GM23248 (cell line): ENCODE measurements around the gene UVRAG. TPM values are rescaled to one million over a fixed set of nuclear protein-coding genes. Genes with fewer than 3 reads are reported as not detected.

ENCODE experiments used
- DNase-seq: peaks from one replicate; pipeline ENCODE4 v3.0.0-alpha.2; 2015
- H2AFZ ChIP-seq: fragments of 200-600 bp; sonication (generic); 2 replicates; pipeline ENCODE4 v1.6.1; 2016; ENCODE audit warnings: antibody characterized with exemption
- H3F3A ChIP-seq: fragments of 200-600 bp; sonication (generic); 2 replicates; pipeline ENCODE4 v1.6.1; 2016; ENCODE audit warnings: mild to moderate bottlenecking, antibody characterized with exemption, mixed run types; ENCODE audit not compliant: insufficient read depth
- H3K27ac ChIP-seq: fragments of 200-600 bp; sonication (generic); 2 replicates; pipeline ENCODE4 v1.5.1; 2016; ENCODE audit warnings: mild to moderate bottlenecking
- H3K27me3 ChIP-seq: fragments of 200-600 bp; sonication (generic); replicated peaks from 2 replicates; pipeline ENCODE4 v1.6.1; 2016; ENCODE audit warnings: mild to moderate bottlenecking; ENCODE audit not compliant: insufficient read depth
- H3K36me3 ChIP-seq: fragments of 200-600 bp; sonication (generic); 2 replicates; pipeline ENCODE4 v1.6.1; 2016; ENCODE audit warnings: low read depth, mild to moderate bottlenecking
- H3K4me1 ChIP-seq: fragments of 200-600 bp; sonication (generic); 2 replicates; pipeline ENCODE4 v1.6.1; 2016; ENCODE audit warnings: mild to moderate bottlenecking; ENCODE audit not compliant: insufficient read depth
- H3K4me2 ChIP-seq: fragments of 200-600 bp; sonication (generic); one replicate; pipeline ENCODE4 v1.6.1; 2016; ENCODE audit warnings: mild to moderate bottlenecking; ENCODE audit not compliant: unreplicated experiment
- H3K4me3 ChIP-seq: fragments of 200-600 bp; sonication (generic); 2 replicates; pipeline ENCODE4 v1.5.1; 2016; ENCODE audit warnings: mild to moderate bottlenecking
- H3K79me2 ChIP-seq: fragments of 200-600 bp; sonication (generic); 2 replicates; pipeline ENCODE4 v1.6.1; 2016; ENCODE audit warnings: mild to moderate bottlenecking; ENCODE audit not compliant: insufficient read depth
- H3K9ac ChIP-seq: fragments of 200-600 bp; sonication (generic); 2 replicates; pipeline ENCODE4 v1.6.1; 2016; ENCODE audit warnings: mild to moderate bottlenecking
- H3K9me2 ChIP-seq: fragments of 200-600 bp; sonication (generic); 2 replicates; pipeline ENCODE4 v1.6.1; 2016; ENCODE audit warnings: mixed run types, mild to moderate bottlenecking, moderate library complexity; ENCODE audit not compliant: insufficient read depth
- H3K9me3 ChIP-seq: fragments of 200-600 bp; sonication (generic); one replicate; pipeline ENCODE4 v1.6.1; 2017; ENCODE audit warnings: low read depth
- H4K20me1 ChIP-seq: fragments of 200-600 bp; sonication (generic); 2 replicates; pipeline ENCODE4 v1.6.0; 2016; ENCODE audit not compliant: insufficient read depth
- EZH2 ChIP-seq: fragments of 200-600 bp; sonication (generic); IDR thresholded peaks from 2 replicates; pipeline ENCODE4 v1.6.1; 2018; ENCODE audit warnings: antibody characterized with exemption, mild to moderate bottlenecking; ENCODE audit not compliant: insufficient read depth, poor library complexity, severe bottlenecking
- EZH2phosphoT487 ChIP-seq: fragments of 200-600 bp; sonication (generic); IDR thresholded peaks from 2 replicates; pipeline ENCODE4 v1.6.1; 2018; ENCODE audit warnings: antibody characterized with exemption, moderate library complexity, mild to moderate bottlenecking, low read depth; ENCODE audit not compliant: insufficient read depth
- WGBS, 2 experiments: methylation state at CpG; one replicate each; pipeline ENCODE4 v1.1.6; 2015 to 2017; ENCODE audit warnings: low lambda C conversion rate in 2 of 2, low coverage in 1 of 2; ENCODE audit errors: missing lambda C conversion rate in 2 of 2; 5-methylcytosine and 5-hydroxymethylcytosine counted together
- in situ Hi-C: fragments of 300-500 bp; cut with MboI; formaldehyde crosslinking; loops from 2 replicates; pipeline ENCODE4 v1.15.0; 2020
- polyA plus RNA-seq: library from polyadenylated mRNA; unstranded; fragments of >200 nt; fragmentation: Nextera tagmentation; extraction: Ambion mirVana; gene quantifications from 2 replicates; pipeline ENCODE4 v1.2.1, GENCODE V29; 2016
- total RNA-seq: library from RNA; depleted of rRNA; stranded (reverse); fragments of >200 nt; shearing (Covaris generic); gene quantifications from 2 replicates; pipeline ENCODE4 v1.2.3, GENCODE V29; 2014

Gene UVRAG
- total and polyA plus RNA-seq, 2 experiments from 2014 or later, result 9.9 to 11.0 TPM

GRCh38 chr11:76148941-76149613, 334.1 kb downstream of the UVRAG start:
- 86 to 87% methylated on average over 17 of the region's 17 CpGs for WGBS, 2 experiments
- DNase-seq, result no peak
- Histone ChIP-seq H2AFZ (no peak overlapping the region), H3K4me1 (peaks cover 10% of the 10 kb centered on the region), H3K27me3 (no peaks in the 10 kb centered on the region), H3K4me2 (no peak overlapping the region), H3K9me2 (no peaks in the 10 kb centered on the region), H3K4me3 (no peak overlapping the region), H3K27ac (no peak overlapping the region), H3F3A (peaks cover 4% of the 10 kb centered on the region; the same call in 1 of the 2 replicates), H3K9me3 (no peaks in the 10 kb centered on the region), H4K20me1 (no peaks in the 10 kb centered on the region), H3K79me2 (no peaks in the 10 kb centered on the region), H3K36me3 (no peaks in the 10 kb centered on the region), H3K9ac (no peak overlapping the region)
- TF ChIP-seq EZH2, result no peak
- TF ChIP-seq EZH2phosphoT487, result no peak
- in situ Hi-C loops, result loop anchor here (10.0 kb wide), 1 partner anchor 244 kb away; no protein-coding TSS in a partner anchor

- no peak overlapping the region for H3K4me2 ChIP-seq
- 92 to 94% methylated on average over 6 of the region's 6 CpGs for WGBS, 2 experiments
- in situ Hi-C loops, result loop anchor here (10.0 kb wide), 1 partner anchor 245 kb away; no protein-coding TSS in a partner anchor
- no peaks in the 10 kb centered on the region for H3K79me2 ChIP-seq
- no peak overlapping the region for H3K27ac ChIP-seq
- peaks cover 4% of the 10 kb centered on the region; the same call in 1 of the 2 replicates for H3F3A ChIP-seq
- H3K9me3 ChIP-seq, result no peaks in the 10 kb centered on the region
- H3K4me1 ChIP-seq, result peaks cover 10% of the 10 kb centered on the region
- no peaks in the 10 kb centered on the region for H3K36me3 ChIP-seq
- H3K27me3 ChIP-seq, result no peaks in the 10 kb centered on the region
- H3K9me2 ChIP-seq, result no peaks in the 10 kb centered on the region
- DNase-seq, result no peak
- TF ChIP-seq EZH2phosphoT487, result no peak
- no peak overlapping the region for H3K9ac ChIP-seq
- no peaks in the 10 kb centered on the region for H4K20me1 ChIP-seq
- no peak overlapping the region for H3K4me3 ChIP-seq
- H2AFZ ChIP-seq, result no peak overlapping the region
Measured at GRCh38 chr11:76149713-76150112, 334.7 kb downstream of the UVRAG start.

GRCh38 chr11:76150141-76150540, 335.1 kb downstream of the UVRAG start:
- H3K36me3 ChIP-seq, result no peaks in the 10 kb centered on the region
- no peaks in the 10 kb centered on the region for H3K9me3 ChIP-seq
- no peaks in the 10 kb centered on the region for H3K9me2 ChIP-seq
- H3K79me2 ChIP-seq, result no peaks in the 10 kb centered on the region
- 85 to 91% methylated on average over 4 of the region's 4 CpGs for WGBS, 2 experiments
- H3K4me3 ChIP-seq, result no peak overlapping the region
- no peak for TF ChIP-seq EZH2
- TF ChIP-seq EZH2phosphoT487, result no peak
- peaks cover 10% of the 10 kb centered on the region for H3K4me1 ChIP-seq
- H3K27ac ChIP-seq, result no peak overlapping the region
- DNase-seq, result no peak
- H2AFZ ChIP-seq, result no peak overlapping the region
- no peaks in the 10 kb centered on the region for H3K27me3 ChIP-seq
- no peak overlapping the region for H3K9ac ChIP-seq
- no peaks in the 10 kb centered on the region for H4K20me1 ChIP-seq
- peaks cover 4% of the 10 kb centered on the region; the same call in 1 of the 2 replicates for H3F3A ChIP-seq
- no peak overlapping the region for H3K4me2 ChIP-seq
- in situ Hi-C loops, result no loop called here

GRCh38 chr11:76151556-76152085, 336.6 kb downstream of the UVRAG start:
- no peak for DNase-seq
- Histone ChIP-seq H3K9me3 (no peaks in the 10 kb centered on the region), H3K27me3 (no peaks in the 10 kb centered on the region), H3K9ac (no peak overlapping the region), H4K20me1 (no peaks in the 10 kb centered on the region), H3K36me3 (no peaks in the 10 kb centered on the region), H3K4me2 (no peak overlapping the region), H2AFZ (no peak overlapping the region), H3F3A (peaks cover 4% of the 10 kb centered on the region; the same call in 1 of the 2 replicates), H3K27ac (no peak overlapping the region), H3K4me3 (no peak overlapping the region), H3K79me2 (no peaks in the 10 kb centered on the region), H3K9me2 (no peaks in the 10 kb centered on the region), H3K4me1 (peaks cover 10% of the 10 kb centered on the region)
- WGBS, 2 experiments, result 89 to 91% methylated on average over 5 of the region's 5 CpGs
- in situ Hi-C loops, result no loop called here
- no peak for TF ChIP-seq EZH2
